HG02759 (cell line): ENCODE data around the gene PODXL2.

Source experiments
- ATAC-seq: cut with Tn5 transposase; IDR thresholded peaks from one replicate; pipeline ENCODE4 v1.9.1; 2021; ENCODE audit warnings: mild to moderate bottlenecking, moderate library complexity; ENCODE audit not compliant: unreplicated experiment

Gene PODXL2

DNA sequence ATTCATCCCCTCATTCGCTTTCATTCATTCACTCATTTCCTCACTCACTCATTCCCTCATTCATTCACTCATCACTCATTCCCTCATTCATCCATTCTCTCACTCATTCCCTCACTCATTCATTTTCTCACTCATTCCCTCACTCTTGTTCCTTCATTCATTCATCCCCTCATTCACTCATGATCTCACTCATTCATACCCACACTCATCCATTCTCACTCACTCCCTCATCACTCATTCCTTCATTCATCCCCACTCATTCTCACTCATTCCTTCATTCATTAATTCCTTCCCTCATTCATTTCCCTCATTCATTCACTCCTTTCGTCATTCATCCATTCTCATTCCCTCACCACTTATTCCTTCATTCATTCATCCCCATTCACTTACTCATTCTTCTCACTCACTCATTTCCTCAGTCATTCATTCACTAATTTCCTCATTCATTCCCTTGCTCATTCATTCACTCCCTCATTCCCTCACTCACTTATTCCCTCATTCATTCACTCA, 58.3 kb downstream of the PODXL2 start:
- ATAC-seq = no peak

DNA sequence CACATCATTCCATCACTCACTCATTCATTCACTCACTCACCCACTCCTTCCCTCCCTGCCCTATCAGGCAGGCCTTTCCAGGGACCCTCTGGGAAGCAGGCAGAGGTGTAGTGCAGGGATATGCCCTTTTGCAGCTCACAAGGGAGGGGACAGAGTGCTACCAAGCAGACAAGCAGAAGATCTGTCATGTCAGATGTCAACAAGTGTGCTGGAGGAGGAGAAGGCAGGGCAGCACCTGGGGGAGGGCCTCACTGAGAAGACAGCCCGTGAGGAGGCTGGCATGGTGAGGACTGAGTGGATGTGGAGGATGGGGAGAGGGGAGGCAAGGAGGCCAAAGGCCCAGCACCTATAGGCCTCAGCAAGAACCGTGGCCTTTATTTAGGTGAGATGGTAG, 59.0 kb downstream of the PODXL2 start:
- ATAC-seq = no peak

DNA sequence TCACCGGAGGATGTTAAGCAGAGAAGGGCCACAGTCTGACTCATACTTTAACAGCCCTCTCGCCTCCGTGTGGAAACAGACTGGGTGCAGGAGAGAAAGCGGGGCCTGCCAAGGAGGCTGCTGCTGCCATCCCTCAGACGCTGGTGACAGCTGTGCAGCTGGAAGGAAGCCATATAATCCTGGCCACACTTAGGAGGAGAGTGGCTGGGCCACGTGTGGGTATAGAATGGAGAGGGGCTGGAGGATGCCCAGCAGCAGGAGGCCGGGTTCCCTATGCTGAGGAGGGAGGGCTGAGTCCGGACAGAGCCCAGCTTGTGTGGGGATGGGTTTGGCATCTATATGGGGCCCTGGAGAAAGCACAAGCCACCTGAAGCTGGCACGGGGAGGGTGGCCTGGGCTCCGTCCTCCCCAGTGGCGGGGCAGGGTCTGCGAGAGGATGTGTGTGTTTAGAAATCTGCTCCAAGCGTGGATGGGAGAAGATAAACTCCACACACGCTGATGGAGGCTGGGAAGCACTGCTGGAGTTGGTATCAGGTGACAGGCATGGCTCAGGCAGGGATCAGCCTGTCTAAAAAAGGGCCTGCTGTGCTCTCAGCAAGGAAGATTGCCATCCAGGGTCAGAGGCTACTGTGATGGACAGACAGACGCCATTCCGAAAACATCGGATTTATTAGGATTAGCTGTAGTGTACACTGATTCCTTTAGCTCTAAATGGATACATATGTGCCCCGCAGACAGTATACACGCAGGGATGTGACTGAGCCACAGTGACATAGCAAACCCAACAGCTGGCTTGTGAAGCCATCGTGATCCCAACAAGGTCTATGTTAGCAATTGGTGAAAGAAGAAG, 59.7 kb downstream of the PODXL2 start:
- no peak for ATAC-seq

DNA sequence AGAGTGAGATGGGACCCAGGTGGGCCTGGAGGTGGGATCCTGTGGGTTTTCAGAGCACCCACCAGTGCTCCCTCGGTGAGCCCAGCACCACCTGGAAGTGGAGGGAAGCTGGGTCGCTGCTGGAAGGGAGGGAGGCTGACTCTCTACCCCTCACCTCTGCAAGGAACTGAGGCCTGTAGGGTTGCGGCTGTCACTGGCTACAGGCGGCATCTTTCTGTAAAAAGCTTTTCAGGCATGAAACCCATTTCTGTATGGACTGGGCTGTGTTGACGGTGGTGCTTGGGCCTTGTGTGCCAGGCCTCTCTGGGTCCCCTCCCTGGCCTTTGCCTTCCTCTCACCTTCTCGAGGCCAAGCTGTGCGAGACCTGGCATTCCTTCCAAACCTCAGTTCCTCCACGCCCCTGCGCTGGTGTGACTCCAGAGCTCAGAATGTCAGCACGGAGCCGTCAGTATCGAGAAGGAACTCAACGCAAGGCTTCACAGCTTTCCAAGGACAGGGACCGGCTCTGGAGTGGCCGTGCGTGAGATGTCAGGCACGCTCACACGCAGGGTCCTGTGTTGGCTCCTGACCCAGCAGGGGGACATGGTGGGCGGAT, 60.4 kb downstream of the PODXL2 start:
- ATAC-seq = no peak

DNA sequence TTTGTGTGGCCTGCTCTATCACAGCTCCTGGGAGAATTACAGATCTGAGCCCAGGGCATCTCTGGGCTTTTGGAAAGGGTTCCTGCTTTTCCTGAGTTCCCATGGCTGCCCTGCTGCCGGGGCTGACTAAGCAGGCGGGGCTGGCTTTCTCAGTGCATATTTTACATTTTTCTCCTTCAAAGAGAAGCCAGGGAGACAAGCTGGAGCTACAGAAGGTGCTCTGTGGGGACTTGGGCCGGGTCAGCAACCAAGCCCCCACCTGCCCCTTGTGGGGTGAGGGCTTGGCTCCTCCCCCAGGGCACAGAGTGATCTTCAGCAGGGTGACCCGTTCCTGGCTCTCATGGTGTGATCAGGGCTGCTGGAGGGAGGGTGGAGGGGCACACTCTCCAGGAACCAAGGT, 61.1 kb downstream of the PODXL2 start:
- no peak for ATAC-seq

DNA sequence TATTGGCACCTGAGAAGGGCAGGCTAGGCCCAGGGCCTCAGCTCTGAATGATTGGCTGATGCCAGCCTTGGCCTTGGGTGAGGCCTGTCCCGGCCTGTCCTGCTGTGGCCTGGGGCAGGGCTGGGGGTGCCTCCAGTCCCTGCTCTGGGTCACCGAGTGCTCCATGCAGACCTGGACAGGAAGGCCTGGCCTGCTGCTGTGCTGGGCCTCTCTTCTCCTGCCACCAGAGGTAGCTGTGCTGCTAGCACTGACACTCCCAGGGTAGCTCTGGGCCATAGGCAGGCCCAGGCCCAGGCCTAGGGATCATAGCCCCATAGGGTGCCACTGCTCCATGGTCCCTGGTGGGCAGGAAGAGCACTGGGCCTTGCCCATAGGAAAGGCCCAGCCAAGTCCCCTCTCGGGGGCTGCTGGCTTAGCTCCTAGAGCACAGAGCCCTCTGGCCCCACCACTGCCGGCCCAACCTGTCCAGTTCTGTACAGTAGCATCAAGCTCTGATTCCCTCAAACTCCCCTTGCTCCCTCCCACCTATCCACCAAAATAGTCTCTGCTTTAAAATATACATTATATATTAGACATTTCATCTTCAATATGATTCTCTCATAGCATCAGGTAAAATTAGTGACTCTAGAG, 62.0 kb downstream of the PODXL2 start:
- peak; percentile 38 for ATAC-seq

DNA sequence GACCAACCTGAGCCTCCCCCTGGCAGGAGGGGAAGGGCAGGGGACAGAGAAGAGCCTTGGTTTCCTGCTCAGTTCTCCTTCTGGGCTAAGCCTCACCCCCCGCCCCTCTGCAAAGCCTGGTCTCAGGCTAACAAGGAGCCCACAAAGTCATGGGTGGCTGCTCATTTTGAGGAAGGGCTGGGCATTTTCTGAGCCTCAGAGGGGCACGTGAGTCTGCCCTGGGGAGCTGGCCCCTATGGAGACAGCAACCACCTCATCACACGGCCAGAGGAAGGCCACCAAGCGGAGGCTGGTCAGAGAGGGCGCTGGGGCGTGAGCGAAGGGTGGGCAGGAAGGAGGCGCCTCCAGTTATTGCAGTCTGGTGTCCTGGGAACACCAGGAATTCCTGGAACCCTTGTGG, 62.5 kb downstream of the PODXL2 start:
- ATAC-seq = no peak

DNA sequence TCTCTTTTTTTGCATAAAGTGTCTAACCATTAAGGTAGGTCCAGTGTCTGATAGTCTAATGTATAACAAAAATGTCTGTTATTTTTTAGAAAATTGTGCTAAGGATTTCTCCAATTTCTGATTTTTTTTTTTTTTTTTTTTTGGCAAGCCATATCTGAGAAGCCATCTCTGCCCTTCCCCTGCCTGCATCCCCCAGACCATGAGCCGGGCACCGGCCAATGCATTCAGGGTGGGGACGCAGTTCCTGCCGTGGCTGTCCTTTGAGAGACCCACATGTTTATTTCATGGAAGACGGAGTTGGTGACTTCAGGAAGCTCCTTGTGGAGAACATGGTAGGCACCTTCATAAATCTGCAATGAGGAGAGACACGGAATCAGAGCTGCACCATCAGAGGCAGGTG, 63.0 kb downstream of the PODXL2 start:
- no peak for ATAC-seq

DNA sequence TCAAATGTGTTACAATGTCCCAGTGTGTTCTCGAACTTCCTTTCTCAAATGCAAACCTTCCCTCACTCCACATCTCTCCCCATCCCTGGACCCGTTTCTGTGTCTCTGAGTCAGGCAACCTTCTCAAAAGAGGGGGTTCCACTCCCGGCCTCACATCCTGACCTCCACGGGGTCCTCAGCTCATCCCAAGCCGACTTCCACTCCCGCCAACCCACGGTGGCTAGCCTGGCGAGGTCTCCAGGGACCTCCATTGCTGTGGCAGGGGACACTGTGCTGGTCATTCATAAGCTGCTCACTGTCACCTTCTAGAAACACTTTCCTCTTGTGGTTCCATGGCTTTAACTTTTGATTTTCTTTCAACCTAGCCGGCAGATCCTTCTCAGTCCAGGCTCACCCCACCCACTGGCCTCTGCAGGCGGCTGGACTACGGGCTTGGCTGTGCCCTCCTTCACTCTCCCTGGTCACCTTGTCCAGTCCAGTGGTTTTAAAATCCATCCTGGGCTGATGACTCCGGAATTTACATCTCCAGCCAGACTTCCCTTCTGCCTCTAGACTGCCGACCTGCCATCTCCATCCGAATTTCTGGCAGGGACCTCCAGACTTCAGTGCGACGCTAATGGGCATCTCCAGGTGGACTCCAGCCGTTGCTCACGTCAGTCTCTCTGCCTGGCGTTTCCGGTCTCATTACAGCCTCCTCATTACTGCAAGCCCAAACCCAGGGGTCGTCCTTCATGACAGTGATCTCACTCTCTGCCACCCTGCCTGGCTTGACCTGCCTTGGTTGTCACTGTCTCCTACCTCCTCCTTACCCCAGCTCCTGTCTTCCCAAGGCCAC, 63.7 kb downstream of the PODXL2 start:
- no peak for ATAC-seq

DNA sequence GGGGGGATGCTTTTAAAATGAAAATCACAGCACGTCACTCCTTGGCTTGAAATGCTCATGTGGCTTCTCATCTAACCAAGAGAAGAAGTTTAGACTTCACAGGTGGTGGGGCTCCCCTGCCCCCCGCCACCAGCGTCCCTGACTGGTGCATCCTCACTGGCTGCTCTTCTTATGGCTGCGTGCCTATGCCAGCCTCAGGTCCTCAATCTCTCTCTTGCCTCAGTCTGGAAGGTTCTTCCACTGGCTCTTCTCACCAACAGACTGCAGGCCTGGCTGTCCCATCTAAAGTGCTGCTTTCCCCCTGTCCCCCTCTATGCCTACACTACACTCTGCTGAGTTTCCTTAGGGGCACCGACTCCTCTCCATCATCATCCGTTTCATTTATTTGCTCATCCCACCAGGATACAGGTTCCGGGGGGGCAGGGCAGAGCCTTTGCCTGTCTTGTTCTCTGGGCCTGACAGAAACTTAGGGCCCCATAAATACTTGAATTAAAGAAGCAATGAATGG, 64.4 kb downstream of the PODXL2 start:
- ATAC-seq = no peak

DNA sequence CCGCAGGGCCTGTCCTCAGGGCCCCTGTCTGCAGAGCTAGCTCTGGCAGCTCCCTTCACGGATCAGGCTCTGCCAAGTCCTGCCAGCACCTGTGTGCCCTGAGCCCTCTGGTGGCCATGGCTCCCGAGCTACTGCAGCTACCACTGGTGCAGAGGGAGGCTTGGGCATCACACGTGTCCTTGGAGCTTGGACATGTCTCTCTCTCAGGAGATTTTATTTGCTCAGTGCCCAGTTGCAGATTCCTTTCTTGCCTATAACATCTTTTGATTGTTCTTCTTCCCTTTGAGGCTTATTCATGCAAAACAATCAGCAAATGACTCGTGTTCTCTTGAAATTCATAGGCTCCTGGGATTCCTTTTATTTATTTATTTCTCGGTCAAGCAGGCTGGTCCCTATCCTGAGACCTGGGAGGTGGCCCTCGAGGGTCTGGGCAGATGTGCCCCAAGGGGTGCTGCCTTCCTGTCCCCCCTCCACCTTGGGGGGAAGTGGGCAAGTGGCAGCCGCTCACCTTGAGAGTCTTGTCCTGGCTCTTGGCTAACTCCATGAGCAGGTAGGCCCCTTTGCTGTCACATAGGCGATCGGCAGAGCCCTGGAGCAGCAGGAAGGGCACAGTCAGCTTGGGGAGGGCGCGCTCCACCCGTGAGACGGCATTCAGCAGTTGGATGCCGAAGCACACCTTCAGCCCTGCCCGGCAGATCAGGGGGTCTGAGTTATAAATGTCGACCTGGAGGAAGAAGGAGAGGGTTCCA, 65.7 kb downstream of the PODXL2 start:
- no peak for ATAC-seq

DNA sequence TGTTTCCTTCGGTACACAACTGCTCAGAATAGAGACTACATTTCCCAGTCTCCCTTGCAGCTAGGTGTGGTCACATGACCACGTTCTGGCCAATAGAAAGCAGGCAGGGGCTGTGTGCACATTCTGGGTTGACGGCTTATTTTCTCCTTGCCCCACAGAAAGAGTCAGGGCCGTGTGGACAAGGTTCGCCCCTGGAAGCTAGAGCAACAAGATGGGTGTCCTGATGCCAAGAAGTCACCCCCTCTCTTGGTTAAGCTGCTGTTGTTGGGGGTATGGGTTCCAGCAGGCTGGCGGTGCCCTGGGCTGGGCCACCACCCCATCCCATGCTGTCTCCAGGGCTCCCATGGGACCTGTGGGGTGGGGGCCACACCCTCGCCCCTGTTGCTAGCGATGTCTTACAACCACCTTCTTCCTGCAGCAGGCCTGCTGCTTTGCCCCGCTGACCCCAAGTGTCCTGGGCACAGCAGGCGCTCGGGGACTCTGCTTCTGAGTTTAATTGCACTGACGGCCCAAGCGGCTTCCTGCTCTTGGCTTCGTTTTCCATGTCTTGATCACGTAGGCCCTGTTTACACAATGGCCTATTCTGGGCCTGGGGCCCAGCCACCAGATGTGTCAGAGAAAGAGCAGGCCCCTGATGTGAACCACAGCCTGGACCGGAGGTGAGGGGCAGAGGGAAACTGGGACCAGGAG, 68.7 kb downstream of the PODXL2 start:
- peak; percentile 76 for ATAC-seq

DNA sequence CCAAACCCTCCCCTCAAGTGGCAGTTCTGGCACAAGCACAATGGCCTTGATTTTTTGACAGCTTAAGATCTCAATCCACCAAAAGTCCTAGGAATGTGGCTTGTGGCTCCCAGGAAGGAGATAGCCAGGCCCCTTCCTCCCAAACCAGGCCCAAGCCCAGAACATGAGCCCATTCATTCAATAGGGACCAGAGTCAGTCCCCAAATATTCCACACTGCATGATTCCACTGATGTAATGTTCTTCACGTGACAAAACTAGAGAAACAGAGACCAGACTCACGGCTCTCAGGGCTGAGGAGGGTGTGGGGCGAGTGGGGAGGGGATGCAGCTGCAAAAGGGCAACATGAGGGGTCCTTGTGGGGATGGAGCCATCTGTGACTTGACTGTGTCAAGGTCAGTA, 69.3 kb downstream of the PODXL2 start:
- ATAC-seq = no peak

DNA sequence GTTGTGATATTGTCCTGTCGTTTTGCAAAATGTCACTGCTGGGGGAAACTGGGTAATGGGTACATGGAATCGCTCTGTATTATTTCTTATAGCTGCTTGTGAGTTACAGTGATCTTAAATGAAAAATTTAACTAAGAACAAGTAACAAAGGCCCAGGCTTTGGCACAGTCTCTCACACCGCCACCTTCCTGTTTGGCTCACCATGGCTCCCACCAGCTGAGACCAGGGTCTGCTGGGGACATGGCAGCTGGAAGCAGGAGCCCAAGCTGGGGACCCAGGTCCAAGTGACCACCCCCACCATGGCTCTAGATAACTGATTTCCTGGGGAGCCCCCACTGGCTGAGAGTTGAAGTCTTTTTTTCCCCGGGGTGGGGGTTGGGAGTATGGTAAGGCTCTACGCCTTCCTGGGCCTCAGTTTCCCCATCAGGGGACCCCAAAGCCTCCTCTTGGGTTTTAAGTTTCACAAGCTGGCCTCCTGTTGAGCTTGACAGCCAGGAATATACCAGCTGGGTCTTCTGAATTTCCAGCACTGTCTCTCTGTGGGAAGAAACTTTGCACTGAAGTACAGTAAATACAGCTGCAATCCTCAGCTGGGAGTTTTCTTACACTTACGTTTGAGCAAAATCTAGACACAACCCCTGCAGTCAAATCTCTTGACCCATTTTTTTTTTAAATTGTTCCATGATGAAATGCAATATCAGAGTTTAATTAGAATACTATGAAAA, 69.9 kb downstream of the PODXL2 start:
- ATAC-seq = no peak

DNA sequence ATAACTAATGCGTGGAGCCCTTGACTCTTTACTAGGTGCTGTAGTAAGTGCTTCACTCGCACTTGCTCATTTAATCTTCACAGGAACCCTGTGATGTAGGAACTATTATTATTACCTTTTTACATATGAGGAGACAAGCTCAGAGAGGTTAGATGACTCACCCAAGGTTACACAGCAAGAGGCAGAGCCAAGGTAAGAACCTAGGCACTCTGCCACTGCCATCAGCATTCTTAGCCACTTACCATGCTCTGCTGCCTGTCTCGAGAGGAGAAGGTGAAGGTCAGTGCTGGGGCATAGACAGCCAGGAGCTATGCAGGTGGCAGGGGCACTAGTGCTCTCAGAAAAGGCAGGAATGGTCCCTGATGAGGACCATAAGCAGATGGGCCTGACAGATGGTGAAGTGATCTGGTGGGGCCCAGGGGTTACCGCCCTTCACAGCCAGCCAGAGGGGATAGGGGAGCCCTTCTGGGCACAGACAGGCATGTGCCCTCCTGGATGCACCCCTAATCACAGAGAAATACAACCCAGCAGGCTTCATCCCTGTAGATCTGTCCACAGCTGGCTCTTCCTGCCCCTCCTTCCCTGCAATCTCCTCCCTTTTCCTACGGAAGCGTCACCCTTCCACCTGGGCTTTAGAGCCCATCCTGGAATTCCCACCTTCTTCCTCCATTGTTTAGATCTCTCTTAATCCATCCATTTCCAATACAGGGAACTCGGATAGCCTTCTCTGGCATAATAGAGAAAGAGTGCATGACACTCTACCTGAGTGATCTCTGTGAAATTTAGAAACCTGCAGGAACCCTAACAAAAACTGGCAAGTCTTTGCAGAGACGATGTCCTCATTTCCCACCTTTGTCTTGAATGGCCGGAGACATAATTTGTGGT, 70.7 kb downstream of the PODXL2 start:
- ATAC-seq = no peak

DNA sequence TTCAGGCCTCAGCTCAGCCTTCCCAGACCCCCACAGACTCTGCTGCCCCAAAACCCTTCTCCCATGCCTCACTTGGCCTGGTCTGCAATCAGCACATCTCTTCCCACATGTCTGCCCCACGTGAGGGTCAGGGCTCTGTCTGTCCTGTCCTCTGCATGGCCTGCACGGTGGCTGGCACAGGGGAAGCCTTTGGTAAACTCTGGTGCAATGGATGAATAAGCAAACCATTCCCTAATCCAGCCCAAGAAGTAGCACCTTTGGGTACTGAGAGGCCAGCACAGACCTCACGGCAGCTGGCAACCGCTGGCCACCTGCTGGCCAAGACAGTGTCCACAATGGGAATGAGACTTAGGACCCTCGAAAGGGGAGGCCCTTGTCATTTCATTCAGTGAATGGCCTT, 71.4 kb downstream of the PODXL2 start:
- no peak for ATAC-seq

DNA sequence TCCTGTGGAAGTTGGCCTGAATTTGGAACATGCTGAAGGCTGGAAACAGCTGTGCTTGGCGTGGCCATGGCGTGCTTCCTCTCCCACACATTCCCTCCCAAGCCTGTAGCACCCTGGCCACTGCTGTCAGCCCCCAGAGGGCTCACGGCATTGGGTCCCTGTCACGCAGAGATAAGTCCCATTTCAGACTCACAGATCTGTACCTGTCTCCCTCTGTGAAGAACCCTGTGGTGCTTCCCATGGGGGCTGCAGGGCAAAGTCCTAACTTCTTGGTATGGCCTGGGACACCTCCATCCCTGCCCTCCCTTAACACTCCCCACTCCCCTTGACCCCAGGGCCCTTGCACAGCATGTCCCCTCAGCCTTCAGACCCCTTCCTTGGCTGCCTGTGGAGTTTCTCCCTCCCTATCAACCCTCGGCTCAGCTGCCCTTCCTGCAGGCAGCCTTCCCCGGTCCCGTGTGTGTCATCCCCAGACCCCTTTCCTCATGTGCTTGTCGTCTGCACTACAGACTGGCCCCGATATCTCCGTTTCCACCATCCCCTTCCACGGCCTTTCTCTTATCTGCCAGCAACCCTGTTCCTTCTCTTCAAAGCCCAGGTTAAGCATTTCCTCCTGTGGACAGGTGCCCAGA, 72.4 kb downstream of the PODXL2 start:
- ATAC-seq = no peak
